Right lobe of liver (tissue), 6 donors: ENCODE measurements around the gene SEZ6. TPM values are rescaled to one million over a fixed set of nuclear protein-coding genes. Genes with fewer than 3 reads are reported as not detected.

Experiments used
- ATAC-seq, 4 donors: fragments of 200-7000 bp; cut with Tn5 transposase; one replicate each; pipeline ENCODE4 v1.9.1; 2020; ENCODE audit warnings: mild to moderate bottlenecking in 4 of 4, moderate library complexity in 4 of 4
- DNase-seq, 3 donors: peaks; one replicate each; pipeline ENCODE4 v3.0.0-alpha.2; 2020
- H3K27ac ChIP-seq, 3 donors: fragments of 200-600 bp; one replicate each; pipeline ENCODE4 v1.8.0; 2022
- H3K27me3 ChIP-seq, 2 donors: fragments of 200-600 bp; one replicate each; pipeline ENCODE4 v1.8.0; 2022
- H3K36me3 ChIP-seq, 4 donors: fragments of 200-600 bp; sonication (generic) in 1 of 4; one replicate each; pipeline versions ENCODE4 v1.5.1 to v1.8.0; 2017 to 2022; ENCODE audit warnings: control low read depth in 1 of 4
- H3K4me1 ChIP-seq, 4 donors: fragments of 200-600 bp; sonication (generic) in 1 of 4; one replicate each; pipeline versions ENCODE4 v1.5.1 to v1.8.0; 2017 to 2022; ENCODE audit warnings: control low read depth in 1 of 4
- H3K4me3 ChIP-seq, 3 donors: fragments of 200-600 bp; one replicate each; pipeline ENCODE4 v1.8.0; 2022
- H3K9me3 ChIP-seq, 4 donors: fragments of 200-600 bp; sonication (generic) in 1 of 4; one replicate each; pipeline versions ENCODE4 v1.5.1 to v1.8.0; 2017 to 2022; ENCODE audit warnings: control low read depth in 1 of 4
- POLR2A ChIP-seq: fragments of 450-650 bp; IDR thresholded peaks from one replicate; pipeline ENCODE4 v1.6.1; 2017; ENCODE audit warnings: antibody characterized with exemption, mild to moderate bottlenecking
- WGBS: methylation state at CpG from one replicate; pipeline ENCODE4 v1.1.6; 2018; ENCODE audit warnings: low coverage, low lambda C conversion rate; ENCODE audit not compliant: insufficient coverage; ENCODE audit errors: missing lambda C conversion rate; 5-methylcytosine and 5-hydroxymethylcytosine counted together
- intact Hi-C, 2 donors: fragments of 100-400 bp; cut with DNase I; formaldehyde crosslinking; loops; one replicate each; pipeline versions ENCODE4 v1.11.2 to v1.14.1; 2022
- total RNA-seq, 6 experiments: library from RNA; depleted of rRNA in 2 of 6; stranded (reverse); fragments of >200 nt in 2 of 6; fragmentation: NEBNext Ultra II Directional in 3 of 6; extraction: Animal tissue kit (Norgen Biotek cat#: 25700) in 3 of 6; gene quantifications; one replicate each; pipeline versions ENCODE4 v1.1.0 to v1.2.4, GENCODE V29; 2016 to 2023
- TF ChIP-seq, protein P1 (sequence below), 4 donors: fragments of 200-600 bp in 3 of 4; fragments of 450-650 bp in 1 of 4; IDR thresholded peaks; one replicate each; pipeline versions ENCODE4 v1.5.1 to v1.8.0; 2016 to 2022; ENCODE audit warnings: antibody characterized with exemption in 4 of 4, mild to moderate bottlenecking in 2 of 4
- donor health status: DM: no; HTN: yes; CAD: no.
- donor health status: DM: no; HTN: no; CAD: no.
- donor health status: DM: no; HTN: no; CAD: no.
- donor health status: DM: no; HTN: yes; CAD: no.
- donor health status: DM: no; HTN: yes; CAD: no.

The SEZ6 gene
- total RNA-seq, 6 experiments from 2014 or later, result not detected

DNA sequence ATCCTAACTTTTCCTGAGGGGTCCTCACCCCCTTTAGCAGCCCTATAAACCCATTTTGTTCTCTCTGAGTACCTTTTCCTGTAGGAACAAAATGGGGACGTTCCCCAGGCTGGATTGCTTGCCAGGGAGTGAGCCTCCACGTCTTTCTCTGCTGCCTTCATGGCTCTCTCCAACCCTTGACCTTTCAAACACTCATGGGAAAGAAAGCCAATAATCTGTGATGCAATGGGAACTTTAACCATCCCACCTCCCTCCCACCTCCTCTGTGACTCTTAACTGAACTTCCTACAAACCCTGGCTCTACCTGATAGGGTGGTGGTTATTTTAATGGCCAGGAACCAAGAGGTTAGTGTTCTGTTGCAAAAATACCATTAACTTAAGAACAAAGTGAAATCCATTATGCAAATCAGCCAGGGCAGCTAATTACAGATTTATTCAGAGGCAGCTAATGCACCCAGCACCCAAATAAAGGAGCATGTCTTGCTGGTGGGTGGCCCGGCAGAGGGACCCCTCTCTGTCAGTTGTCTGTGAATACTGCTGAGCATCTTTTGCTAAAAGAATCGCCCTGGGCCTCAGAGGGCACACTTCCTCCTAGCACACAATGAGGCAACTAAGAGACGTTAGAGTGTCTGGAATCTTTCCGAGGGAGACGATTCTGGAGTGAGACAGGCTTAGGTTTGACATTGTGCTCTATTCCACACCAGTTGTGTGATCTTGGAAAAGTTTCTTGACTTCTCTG, 40.1 kb upstream of the SEZ6 start:
- peak in 2 of 3 donors; percentile 36 to 72 for DNase-seq

DNA sequence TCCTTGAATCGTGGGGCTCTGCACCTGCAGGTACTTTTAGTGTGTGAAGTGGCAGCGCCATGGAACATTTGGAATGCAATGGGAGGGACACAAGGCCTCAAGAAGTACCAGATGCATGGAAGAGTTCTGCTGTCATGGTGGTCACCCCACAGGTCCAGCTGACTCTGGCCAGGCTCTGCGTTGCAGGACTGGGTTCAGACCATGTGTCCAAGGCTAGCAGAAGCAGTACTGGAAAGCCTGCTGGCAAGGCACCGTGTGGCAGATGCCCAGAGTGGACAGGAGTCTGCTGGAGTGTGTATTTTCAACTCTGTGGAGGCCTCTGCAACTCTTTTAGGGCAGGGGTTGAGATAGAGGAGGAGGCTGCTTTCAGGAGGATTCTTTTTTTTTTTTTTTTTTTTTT, 39.2 kb upstream of the SEZ6 start:
- ATAC-seq, result peak in 1 of 4 donors; percentile 17
- H3K4me1 ChIP-seq, result peaks cover 0 to 52% (median 14%) of the 10 kb centered on the region in 4 donors
- H3K9me3 ChIP-seq, result no peaks in the 10 kb centered on the region
- peak overlapping the region in 2 of 3 donors; percentile 75 to 84 for H3K4me3 ChIP-seq
- peak in 2 of 3 donors; percentile 66 to 75 for DNase-seq
- peaks cover 0 to 29% (median 0%) of the 10 kb centered on the region in 4 donors for H3K36me3 ChIP-seq
- peak overlapping the region in 1 of 3 donors; percentile 80 for H3K27ac ChIP-seq
- intact Hi-C loops, result loop anchor here in 1 of 2 donors (5.0 kb wide), 1 partner anchor 62 kb away; no protein-coding TSS in a partner anchor
- 45% methylated on average over 4 of the region's 4 CpGs for WGBS
- no peaks in the 10 kb centered on the region for H3K27me3 ChIP-seq
- TF ChIP-seq, protein P1, sequence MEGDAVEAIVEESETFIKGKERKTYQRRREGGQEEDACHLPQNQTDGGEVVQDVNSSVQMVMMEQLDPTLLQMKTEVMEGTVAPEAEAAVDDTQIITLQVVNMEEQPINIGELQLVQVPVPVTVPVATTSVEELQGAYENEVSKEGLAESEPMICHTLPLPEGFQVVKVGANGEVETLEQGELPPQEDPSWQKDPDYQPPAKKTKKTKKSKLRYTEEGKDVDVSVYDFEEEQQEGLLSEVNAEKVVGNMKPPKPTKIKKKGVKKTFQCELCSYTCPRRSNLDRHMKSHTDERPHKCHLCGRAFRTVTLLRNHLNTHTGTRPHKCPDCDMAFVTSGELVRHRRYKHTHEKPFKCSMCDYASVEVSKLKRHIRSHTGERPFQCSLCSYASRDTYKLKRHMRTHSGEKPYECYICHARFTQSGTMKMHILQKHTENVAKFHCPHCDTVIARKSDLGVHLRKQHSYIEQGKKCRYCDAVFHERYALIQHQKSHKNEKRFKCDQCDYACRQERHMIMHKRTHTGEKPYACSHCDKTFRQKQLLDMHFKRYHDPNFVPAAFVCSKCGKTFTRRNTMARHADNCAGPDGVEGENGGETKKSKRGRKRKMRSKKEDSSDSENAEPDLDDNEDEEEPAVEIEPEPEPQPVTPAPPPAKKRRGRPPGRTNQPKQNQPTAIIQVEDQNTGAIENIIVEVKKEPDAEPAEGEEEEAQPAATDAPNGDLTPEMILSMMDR (IDR thresholded peaks at IDR 0.05), result no peak
- TF ChIP-seq POLR2A, result no peak

More for the DNA sequence above, 40.1 kb upstream of the SEZ6 start:
- H3K36me3 ChIP-seq, result peaks cover 0 to 36% (median 0%) of the 10 kb centered on the region in 4 donors
- 11% methylated on average over 6 of the region's 7 CpGs for WGBS
- no peaks in the 10 kb centered on the region for H3K9me3 ChIP-seq
- peak; percentile 59 to 79 (median 66) for ATAC-seq
- H3K4me1 ChIP-seq, result peaks cover 0 to 60% (median 18%) of the 10 kb centered on the region in 4 donors
- TF ChIP-seq, protein P1 (IDR thresholded peaks at IDR 0.05), result no peak
- no peak for TF ChIP-seq POLR2A
- no peaks in the 10 kb centered on the region for H3K27me3 ChIP-seq
- peak overlapping the region in 2 of 3 donors; percentile 72 to 86 for H3K27ac ChIP-seq
- H3K4me3 ChIP-seq, result peak overlapping the region; percentile 1 to 84 (median 75)
- intact Hi-C loops, result loop anchor here in 1 of 2 donors (5.0 kb wide), 1 partner anchor 61 kb away; no protein-coding TSS in a partner anchor

DNA sequence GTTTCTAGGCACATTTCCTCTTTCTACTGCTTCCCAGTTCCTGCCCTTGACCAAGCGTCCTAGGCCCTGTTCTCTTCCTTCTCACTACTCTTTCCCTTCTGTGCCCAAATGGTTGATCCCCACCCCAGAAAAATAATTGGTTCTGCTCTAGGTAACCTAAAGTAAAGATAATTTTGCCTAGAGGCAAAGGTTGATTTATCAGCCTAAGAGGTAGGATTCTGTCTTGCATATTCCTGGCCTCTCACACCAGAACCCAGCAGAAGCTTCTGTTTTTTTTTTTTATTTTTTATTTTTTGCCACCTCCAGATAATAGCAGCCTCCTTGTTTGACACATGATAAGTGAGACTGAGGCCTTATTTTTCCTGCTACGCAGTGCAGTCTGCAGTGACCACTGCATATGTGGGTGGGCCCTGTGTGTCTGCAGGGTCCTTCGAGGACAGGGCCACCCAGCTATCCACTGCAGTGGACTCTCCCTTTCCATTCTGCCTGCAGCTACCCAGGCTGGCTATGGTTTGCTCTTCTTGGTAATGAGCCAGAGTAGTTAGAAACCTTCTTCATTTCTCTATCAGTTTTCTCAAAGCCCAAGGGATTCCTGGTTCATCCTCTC, 37.8 kb upstream of the SEZ6 start:
- Histone ChIP-seq H3K4me1 (peaks cover 0 to 39% (median 11%) of the 10 kb centered on the region in 4 donors), H3K27ac (peak overlapping the region; percentile 42 to 80 (median 64)), H3K4me3 (peak overlapping the region; percentile 47 to 84 (median 75)), H3K27me3 (no peaks in the 10 kb centered on the region), H3K36me3 (peaks cover 0 to 17% (median 0%) of the 10 kb centered on the region in 4 donors), H3K9me3 (no peaks in the 10 kb centered on the region)
- DNase-seq, result no peak
- ATAC-seq, result peak in 2 of 4 donors; percentile 2 to 7
- WGBS, result 26% methylated on average over 3 of the region's 3 CpGs
- intact Hi-C loops, result no loop called here
- TF ChIP-seq, protein P1 (IDR thresholded peaks at IDR 0.05), result no peak
- TF ChIP-seq POLR2A, result no peak

DNA sequence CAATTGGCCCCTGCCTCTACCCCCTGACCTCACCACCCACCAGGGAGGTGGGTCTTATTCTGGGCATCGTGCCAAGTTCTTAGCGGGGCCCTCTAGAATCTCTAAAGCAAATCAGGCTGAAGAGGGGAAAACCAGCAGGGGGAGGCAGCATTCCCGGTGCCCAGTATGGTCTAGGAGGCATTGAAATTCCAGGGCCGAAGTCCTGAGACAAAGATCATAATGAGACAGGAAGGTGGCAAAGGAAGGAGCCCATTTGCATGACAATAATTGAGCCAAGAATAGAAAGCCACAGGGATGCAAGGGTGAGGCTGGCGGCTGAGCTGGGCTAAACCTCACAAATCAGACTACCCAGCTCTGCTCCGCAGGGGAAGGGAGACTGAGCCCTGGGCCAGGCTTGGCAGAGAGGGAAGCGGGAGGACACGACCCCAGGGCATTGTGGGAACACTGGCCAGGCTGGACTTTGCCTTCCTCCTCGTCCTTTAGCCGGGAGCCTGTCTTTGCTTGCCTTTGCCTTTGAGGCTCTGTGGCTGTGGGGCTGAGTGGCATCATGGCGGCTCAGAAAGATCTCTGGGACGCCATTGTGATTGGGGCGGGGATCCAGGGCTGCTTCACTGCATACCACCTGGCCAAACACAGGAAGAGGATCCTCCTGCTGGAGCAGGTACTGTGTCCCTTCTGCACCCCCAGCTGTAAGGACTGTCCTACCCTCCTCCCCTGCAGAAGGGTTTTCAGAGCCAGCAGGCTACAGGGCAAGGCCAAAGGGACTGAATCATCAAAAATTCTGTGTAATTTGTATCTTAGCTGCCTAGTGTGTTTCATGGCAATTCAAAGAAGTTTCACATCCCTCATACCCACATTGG, 37.1 kb upstream of the SEZ6 start, which contains the start of gene PIPOX:
Gene PIPOX (plus strand): TSS at position 463 of the 860 bp plus-strand sequence. CDS start 85 bp downstream, at position 548.
- Histone ChIP-seq H3K27me3 (no peaks in the 10 kb centered on the region), H3K36me3 (peaks cover 0 to 10% (median 0%) of the 10 kb centered on the region in 4 donors), H3K27ac (peak within 1 kb of the TSS; percentile 42 to 80 (median 64)), H3K4me3 (peak within 1 kb of the TSS; percentile 47 to 84 (median 75)), H3K9me3 (no peaks in the 10 kb centered on the region), H3K4me1 (peaks cover 0 to 32% (median 11%) of the 10 kb centered on the region in 4 donors)
- intact Hi-C loops, result no loop called here
- peak; percentile 65 to 85 (median 74) for ATAC-seq
- WGBS, result 10% methylated on average over 7 of the region's 13 CpGs
- DNase-seq, result peak; percentile 75 to 92 (median 91)
- TF ChIP-seq POLR2A, result peak; percentile 18
- TF ChIP-seq, protein P1 (IDR thresholded peaks at IDR 0.05), result peak in 3 of 4 donors; percentile 9 to 40 (median 25)
